ENCODE measurements around the gene UBE2O.

UBE2O gene

DNA sequence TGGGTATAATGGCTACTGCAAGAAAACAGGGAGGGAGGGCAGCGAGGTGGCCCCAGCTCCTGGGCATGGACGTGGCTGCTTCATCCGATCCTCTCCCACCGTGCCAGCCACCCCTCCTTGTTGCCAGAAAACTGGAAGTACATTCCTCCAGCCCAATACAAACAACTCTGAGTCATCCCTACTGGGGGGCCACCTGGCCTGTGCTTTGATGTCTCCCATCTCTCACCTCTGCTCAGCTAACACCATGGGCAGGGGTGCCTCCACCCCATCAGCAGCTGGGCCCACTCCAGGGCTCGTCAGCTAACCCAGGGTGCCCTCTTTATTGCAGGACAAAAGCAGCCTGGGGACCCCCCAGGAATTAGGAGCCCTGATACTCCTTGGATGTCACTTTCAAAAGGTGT is 46.3 kb upstream of the UBE2O start:
- no peak overlapping the region for H3K4me3 ChIP-seq (ENCODE audit: low read depth, low read length)

DNA sequence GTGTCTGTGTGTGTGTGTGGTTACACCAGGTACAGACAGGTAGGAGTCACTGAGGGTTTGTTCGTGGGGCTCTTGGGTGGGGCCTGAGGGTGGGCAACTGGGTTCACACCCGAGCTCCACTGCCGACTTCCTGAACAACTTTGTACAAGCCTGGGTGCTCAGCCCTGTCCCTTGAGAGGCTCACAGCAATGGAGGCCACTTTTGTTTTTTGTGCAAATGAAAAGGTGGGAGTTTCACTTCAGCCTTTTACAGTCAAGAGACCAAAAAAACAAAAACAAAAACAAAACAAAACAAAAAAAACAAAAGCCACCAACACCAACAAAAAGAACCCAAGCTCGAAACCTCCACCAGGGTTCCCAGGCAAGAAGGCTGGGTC is 45.9 kb upstream of the UBE2O start:
- DNase-seq (ENCODE audit: low read depth), result no peak
- H3K4me3 ChIP-seq (ENCODE audit: low read depth, low read length), result no peak overlapping the region
- TF ChIP-seq, protein P1, sequence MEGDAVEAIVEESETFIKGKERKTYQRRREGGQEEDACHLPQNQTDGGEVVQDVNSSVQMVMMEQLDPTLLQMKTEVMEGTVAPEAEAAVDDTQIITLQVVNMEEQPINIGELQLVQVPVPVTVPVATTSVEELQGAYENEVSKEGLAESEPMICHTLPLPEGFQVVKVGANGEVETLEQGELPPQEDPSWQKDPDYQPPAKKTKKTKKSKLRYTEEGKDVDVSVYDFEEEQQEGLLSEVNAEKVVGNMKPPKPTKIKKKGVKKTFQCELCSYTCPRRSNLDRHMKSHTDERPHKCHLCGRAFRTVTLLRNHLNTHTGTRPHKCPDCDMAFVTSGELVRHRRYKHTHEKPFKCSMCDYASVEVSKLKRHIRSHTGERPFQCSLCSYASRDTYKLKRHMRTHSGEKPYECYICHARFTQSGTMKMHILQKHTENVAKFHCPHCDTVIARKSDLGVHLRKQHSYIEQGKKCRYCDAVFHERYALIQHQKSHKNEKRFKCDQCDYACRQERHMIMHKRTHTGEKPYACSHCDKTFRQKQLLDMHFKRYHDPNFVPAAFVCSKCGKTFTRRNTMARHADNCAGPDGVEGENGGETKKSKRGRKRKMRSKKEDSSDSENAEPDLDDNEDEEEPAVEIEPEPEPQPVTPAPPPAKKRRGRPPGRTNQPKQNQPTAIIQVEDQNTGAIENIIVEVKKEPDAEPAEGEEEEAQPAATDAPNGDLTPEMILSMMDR (IDR thresholded peaks at IDR 0.05; ENCODE audit: low read depth, low read length), result no peak
- no peak for TF ChIP-seq MYC (IDR thresholded peaks at IDR 0.05; ENCODE audit: low read depth, low read length)
- no peak for TF ChIP-seq POLR2A (IDR thresholded peaks at IDR 0.05; ENCODE audit: extremely low read depth, insufficient read length)
- TF ChIP-seq, protein P2, sequence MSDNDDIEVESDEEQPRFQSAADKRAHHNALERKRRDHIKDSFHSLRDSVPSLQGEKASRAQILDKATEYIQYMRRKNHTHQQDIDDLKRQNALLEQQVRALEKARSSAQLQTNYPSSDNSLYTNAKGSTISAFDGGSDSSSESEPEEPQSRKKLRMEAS (IDR thresholded peaks at IDR 0.05; ENCODE audit: low read depth, low read length), result no peak

More for the DNA sequence above, 46.3 kb upstream of the UBE2O start:
- DNase-seq (ENCODE audit: low read depth), result no peak
- TF ChIP-seq, protein P1 (IDR thresholded peaks at IDR 0.05; ENCODE audit: low read depth, low read length), result no peak
- TF ChIP-seq POLR2A (IDR thresholded peaks at IDR 0.05; ENCODE audit: extremely low read depth, insufficient read length), result no peak
- TF ChIP-seq MYC (IDR thresholded peaks at IDR 0.05; ENCODE audit: low read depth, low read length), result no peak
- TF ChIP-seq, protein P2 (IDR thresholded peaks at IDR 0.05; ENCODE audit: low read depth, low read length), result no peak

DNA sequence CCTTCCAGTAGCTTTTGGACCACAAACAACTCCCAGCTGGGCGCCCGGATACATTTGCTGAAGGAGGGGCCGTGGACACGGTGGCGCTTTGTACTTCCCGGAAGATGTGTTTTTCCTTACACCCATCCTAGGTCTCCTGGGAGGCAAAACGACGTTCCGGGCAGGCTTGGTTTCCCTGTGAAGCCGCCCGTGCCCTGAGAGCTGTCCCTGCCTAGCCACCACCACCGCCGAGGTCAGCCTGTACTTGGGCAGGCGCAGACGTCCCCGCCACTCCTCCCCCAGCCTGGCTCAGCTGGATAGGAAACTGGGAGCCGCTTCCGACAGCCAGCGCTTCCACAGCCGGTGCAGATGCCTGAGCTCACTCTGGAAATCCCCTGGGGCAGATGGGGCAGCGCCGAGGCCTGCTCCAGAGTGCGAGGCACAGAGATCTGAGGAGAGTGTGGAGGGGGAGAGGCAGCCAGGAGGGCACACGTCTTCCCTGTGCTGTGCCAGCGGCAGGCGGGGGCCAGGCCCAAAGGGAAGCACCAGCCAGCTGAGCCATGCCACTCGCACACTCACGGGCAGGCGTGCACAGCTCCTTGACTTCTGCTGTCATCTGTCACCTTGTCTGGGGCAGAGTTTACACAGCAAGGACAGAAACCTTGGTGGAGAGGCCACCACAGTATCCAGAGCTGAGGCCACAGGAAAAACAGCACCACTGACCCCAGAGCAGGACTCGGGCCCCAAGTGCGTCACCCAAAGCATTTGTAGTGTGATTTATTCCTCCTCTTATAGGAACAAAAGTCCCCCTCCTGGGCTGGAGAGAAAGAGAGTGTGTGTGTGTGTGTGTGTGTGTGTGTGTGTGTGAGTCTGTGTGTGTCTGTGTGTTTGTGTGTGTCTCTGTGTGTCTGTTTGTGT is 45.3 kb upstream of the UBE2O start:
- TF ChIP-seq, protein P2 (IDR thresholded peaks at IDR 0.05; ENCODE audit: low read depth, low read length), result no peak
- TF ChIP-seq MYC (IDR thresholded peaks at IDR 0.05; ENCODE audit: low read depth, low read length), result no peak
- TF ChIP-seq, protein P1 (IDR thresholded peaks at IDR 0.05; ENCODE audit: low read depth, low read length), result no peak
- no peak for TF ChIP-seq POLR2A (IDR thresholded peaks at IDR 0.05; ENCODE audit: extremely low read depth, insufficient read length)
- H3K4me3 ChIP-seq (ENCODE audit: low read depth, low read length), result no peak overlapping the region
- DNase-seq (ENCODE audit: low read depth), result no peak

DNA sequence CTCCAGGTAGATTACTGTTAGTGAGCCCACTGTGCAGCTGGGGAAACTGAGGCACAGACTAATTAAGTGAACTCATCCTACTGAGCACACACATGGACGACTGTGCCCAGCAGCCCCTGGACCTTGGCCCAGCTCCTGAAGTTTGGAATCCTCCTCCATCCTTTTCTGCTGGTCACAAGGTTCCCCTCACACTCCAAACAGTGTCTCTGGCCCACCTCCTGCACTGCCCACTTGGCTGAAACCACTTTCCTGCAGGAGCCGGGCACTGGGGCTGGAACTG is 44.7 kb upstream of the UBE2O start:
- no peak for DNase-seq (ENCODE audit: low read depth)
- no peak overlapping the region for H3K4me3 ChIP-seq (ENCODE audit: low read depth, low read length)
- TF ChIP-seq, protein P1 (IDR thresholded peaks at IDR 0.05; ENCODE audit: low read depth, low read length), result no peak
- TF ChIP-seq, protein P2 (IDR thresholded peaks at IDR 0.05; ENCODE audit: low read depth, low read length), result no peak

DNA sequence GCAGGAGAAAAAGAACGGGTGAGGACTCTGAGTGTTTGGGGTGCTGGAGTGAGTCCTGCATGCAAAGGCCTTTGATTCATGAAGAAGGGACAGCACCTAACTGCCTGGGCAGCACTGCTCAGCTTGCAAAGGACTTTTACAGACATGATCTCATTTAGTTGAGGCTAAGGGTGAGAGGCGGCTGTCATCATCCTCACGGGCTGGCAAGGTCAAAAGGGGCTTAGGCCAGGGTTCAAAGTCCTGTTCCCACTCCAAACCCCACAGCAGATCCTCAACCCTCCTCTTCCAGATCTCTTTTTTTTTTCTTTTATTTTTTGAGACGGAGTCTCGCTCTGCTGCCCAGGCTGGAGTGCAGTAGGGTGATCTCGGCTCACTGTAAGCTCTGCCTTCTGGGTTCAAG is 43.5 kb upstream of the UBE2O start:
- H3K4me3 ChIP-seq (ENCODE audit: low read depth, low read length), result no peak overlapping the region
- no peak for DNase-seq (ENCODE audit: low read depth)
- TF ChIP-seq MYC (IDR thresholded peaks at IDR 0.05; ENCODE audit: low read depth, low read length) (no peak), POLR2A (IDR thresholded peaks at IDR 0.05; ENCODE audit: extremely low read depth, insufficient read length) (no peak)
- TF ChIP-seq, protein P1 (IDR thresholded peaks at IDR 0.05; ENCODE audit: low read depth, low read length), result no peak
- TF ChIP-seq, protein P2 (IDR thresholded peaks at IDR 0.05; ENCODE audit: low read depth, low read length), result no peak
